ENCODE results near the gene SNRPA.

The SNRPA gene

GRCh38 chr19:40791349-40791748 is 40.3 kb downstream of the SNRPA start:
- TF ChIP-seq ARNTL (CRISPR knock-in tag; IDR thresholded peaks at IDR 0.05; ENCODE audit: borderline replicate concordance, low read depth) (no peak), PATZ1 (CRISPR knock-in tag; IDR thresholded peaks at IDR 0.05; ENCODE audit: borderline replicate concordance) (no peak), TCF4 (CRISPR knock-in tag; IDR thresholded peaks at IDR 0.05; ENCODE audit: borderline replicate concordance) (no peak), ZNF70 (CRISPR knock-in tag; IDR thresholded peaks at IDR 0.05) (no peak), ZFP3 (CRISPR knock-in tag; IDR thresholded peaks at IDR 0.05) (no peak), OSR1 (CRISPR knock-in tag; IDR thresholded peaks at IDR 0.05) (no peak), SNAI2 (CRISPR knock-in tag; IDR thresholded peaks at IDR 0.05) (no peak), BACH2 (CRISPR knock-in tag; IDR thresholded peaks at IDR 0.05; ENCODE audit: borderline replicate concordance) (no peak), ZNF565 (CRISPR knock-in tag; conservative IDR thresholded peaks at IDR 0.05; ENCODE audit: low read depth) (no peak), ZNF8 (CRISPR knock-in tag; IDR thresholded peaks at IDR 0.05) (no peak), ESRRG (CRISPR knock-in tag; IDR thresholded peaks at IDR 0.05) (no peak), CSRNP3 (CRISPR knock-in tag; IDR thresholded peaks at IDR 0.05) (no peak), ISL1 (CRISPR knock-in tag; IDR thresholded peaks at IDR 0.05) (no peak)
- TF ChIP-seq, protein P1, sequence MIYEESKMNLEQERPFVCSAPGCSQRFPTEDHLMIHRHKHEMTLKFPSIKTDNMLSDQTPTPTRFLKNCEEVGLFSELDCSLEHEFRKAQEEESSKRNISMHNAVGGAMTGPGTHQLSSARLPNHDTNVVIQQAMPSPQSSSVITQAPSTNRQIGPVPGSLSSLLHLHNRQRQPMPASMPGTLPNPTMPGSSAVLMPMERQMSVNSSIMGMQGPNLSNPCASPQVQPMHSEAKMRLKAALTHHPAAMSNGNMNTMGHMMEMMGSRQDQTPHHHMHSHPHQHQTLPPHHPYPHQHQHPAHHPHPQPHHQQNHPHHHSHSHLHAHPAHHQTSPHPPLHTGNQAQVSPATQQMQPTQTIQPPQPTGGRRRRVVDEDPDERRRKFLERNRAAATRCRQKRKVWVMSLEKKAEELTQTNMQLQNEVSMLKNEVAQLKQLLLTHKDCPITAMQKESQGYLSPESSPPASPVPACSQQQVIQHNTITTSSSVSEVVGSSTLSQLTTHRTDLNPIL (CRISPR knock-in tag; IDR thresholded peaks at IDR 0.05; ENCODE audit: low read depth): no peak
- no peak for ATAC-seq

DNA sequence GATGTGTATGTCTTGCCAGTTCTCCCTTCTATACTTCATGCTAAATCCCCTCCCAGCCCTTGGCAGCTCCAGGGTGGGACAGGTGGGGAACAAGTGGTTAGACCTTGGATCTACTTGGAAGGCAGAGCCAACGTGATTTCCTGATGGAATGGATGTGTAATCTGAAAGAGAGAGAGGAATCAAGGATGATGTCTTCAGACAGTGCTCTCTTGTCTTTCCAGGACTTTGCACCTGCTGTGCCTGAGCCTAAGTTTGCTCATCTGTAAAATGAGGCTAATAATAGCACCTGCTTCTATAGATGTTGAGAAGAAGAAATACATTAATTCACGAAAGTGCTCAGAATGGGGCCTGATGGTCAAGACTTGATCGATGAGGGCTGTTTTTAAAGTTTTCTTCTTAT is 41.0 kb downstream of the SNRPA start:
- no peak for TF ChIP-seq TOX (CRISPR knock-in tag; IDR thresholded peaks at IDR 0.05; ENCODE audit: borderline replicate concordance)
- TF ChIP-seq ESRRG (CRISPR knock-in tag; IDR thresholded peaks at IDR 0.05): no peak
- TF ChIP-seq ZFP30 (CRISPR knock-in tag; IDR thresholded peaks at IDR 0.05): no peak
- TF ChIP-seq OSR1 (CRISPR knock-in tag; IDR thresholded peaks at IDR 0.05): no peak
- no peak for TF ChIP-seq POU6F1 (CRISPR knock-in tag; IDR thresholded peaks at IDR 0.05; ENCODE audit: borderline replicate concordance, low read depth)
- TF ChIP-seq ZNF70 (CRISPR knock-in tag; IDR thresholded peaks at IDR 0.05): no peak
- no peak for TF ChIP-seq GLIS3 (CRISPR knock-in tag; IDR thresholded peaks at IDR 0.05)
- TF ChIP-seq ARNTL (CRISPR knock-in tag; IDR thresholded peaks at IDR 0.05; ENCODE audit: borderline replicate concordance, low read depth): no peak
- TF ChIP-seq ZFP3 (CRISPR knock-in tag; IDR thresholded peaks at IDR 0.05): no peak
- TF ChIP-seq TCF4 (CRISPR knock-in tag; IDR thresholded peaks at IDR 0.05; ENCODE audit: borderline replicate concordance): no peak
- no peak for TF ChIP-seq PATZ1 (CRISPR knock-in tag; IDR thresholded peaks at IDR 0.05; ENCODE audit: borderline replicate concordance)
- TF ChIP-seq RARB (CRISPR knock-in tag; IDR thresholded peaks at IDR 0.05): no peak
- no peak for TF ChIP-seq ISL1 (CRISPR knock-in tag; IDR thresholded peaks at IDR 0.05)
- TF ChIP-seq, protein P1 (CRISPR knock-in tag; IDR thresholded peaks at IDR 0.05; ENCODE audit: low read depth): no peak
- no peak for ATAC-seq
